Endothelial cell of umbilical vein (primary cell): Measurements from ENCODE around the gene ALLC. TPM values are rescaled to one million over a fixed set of nuclear protein-coding genes. Genes with fewer than 3 reads are reported as not detected.

Experiments used
- BruUV-seq: library from RNA; stranded (reverse); fragments of 400-500 nt; replicated peaks from 2 replicates; lab custom pipeline; 2021; lab: Mats Ljungman, UMichigan
- CTCF ChIA-PET: fragments of 300-600, 350-600 bp; sonication (Branson Sonifier 250); formaldehyde crosslinking; loops from one replicate; lab custom pipeline; 2021; ENCODE audit warnings: antibody characterized with exemption, inconsistent platforms; lab: Charles Lee
- POLR2A ChIA-PET: fragments of 300-600, 350-600 bp; sonication (Branson Sonifier 250); formaldehyde crosslinking; loops from one replicate; lab custom pipeline; 2021; ENCODE audit warnings: antibody characterized with exemption, inconsistent platforms; lab: Charles Lee
- DNase-seq: peaks from one replicate; pipeline ENCODE4 v3.0.0-alpha.2; 2011; ENCODE audit warnings: low read depth, low spot score
- FAIRE-seq: peaks from 2 replicates; lab custom pipeline; 2011; peaks lifted over from hg19 to GRCh38; lab: Jason Lieb, UNC
- H2AFZ ChIP-seq: 2 replicates; pipeline ENCODE4 v1.6.0; 2012; ENCODE audit warnings: low read depth, low read length, control low read depth, inconsistent platforms
- H3K27ac ChIP-seq: 2 replicates; pipeline ENCODE4 v1.5.1; 2011; ENCODE audit warnings: low read depth, mild to moderate bottlenecking, control low read depth, low read length, moderate library complexity; ENCODE audit not compliant: insufficient read depth
- H3K27me3 ChIP-seq, 2 experiments: 2 replicates each; pipeline versions ENCODE4 v1.6.0 to v1.6.1; 2011; ENCODE audit warnings: low read length in 2 of 2, mixed read lengths in 1 of 2; ENCODE audit not compliant: control insufficient read depth in 2 of 2, insufficient read depth in 2 of 2
- H3K36me3 ChIP-seq, 2 experiments: 2 replicates in 1 of 2; 3 replicates in 1 of 2; pipeline ENCODE4 v1.5.1; 2011; ENCODE audit warnings: low read length in 2 of 2, mild to moderate bottlenecking in 1 of 2, moderate library complexity in 1 of 2; ENCODE audit not compliant: control insufficient read depth in 2 of 2, insufficient read depth in 2 of 2; ENCODE audit errors: extremely low read depth in 1 of 2
- H3K4me1 ChIP-seq: 3 replicates; pipeline ENCODE4 v1.5.1; 2011; ENCODE audit warnings: mild to moderate bottlenecking, low read length; ENCODE audit not compliant: control insufficient read depth, insufficient read depth; ENCODE audit errors: extremely low read depth
- H3K4me2 ChIP-seq: 2 replicates; pipeline ENCODE4 v1.6.1; 2011; ENCODE audit warnings: low read length, control low read depth, mixed read lengths; ENCODE audit not compliant: insufficient read depth
- H3K4me3 ChIP-seq, 3 experiments: fragments of 200-600 bp in 1 of 3; sonication (generic), shearing (Covaris generic) in 1 of 3; replicated peaks in 1 of 3; 2 replicates each; pipeline ENCODE4 v1.5.1; 2011 to 2016; ENCODE audit warnings: control low read depth in 3 of 3, low read length in 3 of 3, mild to moderate bottlenecking in 2 of 3, inconsistent platforms in 1 of 3, low read depth in 1 of 3, moderate library complexity in 1 of 3; ENCODE audit not compliant: insufficient read depth in 1 of 3
- H3K79me2 ChIP-seq: 2 replicates; pipeline ENCODE4 v1.6.0; 2012; ENCODE audit warnings: low read length, inconsistent platforms; ENCODE audit not compliant: control insufficient read depth, insufficient read depth
- H3K9ac ChIP-seq: replicated peaks from 2 replicates; pipeline ENCODE3; 2011; ENCODE audit warnings: low read length, control low read depth; ENCODE audit not compliant: insufficient read depth; ENCODE audit errors: extremely low read depth
- H3K9me1 ChIP-seq: replicated peaks from 3 replicates; pipeline ENCODE4 v1.6.0; 2011; ENCODE audit warnings: mild to moderate bottlenecking, low read length; ENCODE audit not compliant: control insufficient read depth, insufficient read depth; ENCODE audit errors: extremely low read depth
- H3K9me3 ChIP-seq: replicated peaks from 2 replicates; pipeline ENCODE4 v1.5.1; 2012; ENCODE audit warnings: low read length, inconsistent platforms; ENCODE audit not compliant: control insufficient read depth, insufficient read depth
- H4K20me1 ChIP-seq: replicated peaks from 2 replicates; pipeline ENCODE3; 2011; ENCODE audit warnings: mild to moderate bottlenecking, low read length; ENCODE audit not compliant: control insufficient read depth, insufficient read depth; ENCODE audit errors: extremely low read depth
- EZH2 ChIP-seq: IDR thresholded peaks from 2 replicates; pipeline ENCODE4 v1.6.1; 2012; ENCODE audit warnings: borderline replicate concordance, low read depth, mild to moderate bottlenecking, moderate library complexity, low read length, inconsistent platforms; ENCODE audit not compliant: severe bottlenecking
- FOS ChIP-seq: IDR thresholded peaks from 2 replicates; pipeline ENCODE4 v1.6.1; 2011; ENCODE audit warnings: mild to moderate bottlenecking, low read length, moderate library complexity, borderline replicate concordance; ENCODE audit not compliant: insufficient read depth
- GATA2 ChIP-seq: IDR thresholded peaks from 2 replicates; pipeline ENCODE4 v1.7.0; 2011; ENCODE audit warnings: low read depth, mild to moderate bottlenecking, moderate library complexity, mixed read lengths, low read length; ENCODE audit not compliant: insufficient read length, insufficient read depth
- JUN ChIP-seq: IDR thresholded peaks from 2 replicates; pipeline ENCODE4 v1.6.1; 2011; ENCODE audit warnings: borderline replicate concordance, low read depth; ENCODE audit not compliant: insufficient read length, insufficient read depth
- MAX ChIP-seq: IDR thresholded peaks from 2 replicates; pipeline ENCODE4 v1.6.1; 2011; ENCODE audit not compliant: insufficient read depth, insufficient read length
- MYC ChIP-seq: IDR thresholded peaks from one replicate; pipeline ENCODE4 v1.6.1; 2011; ENCODE audit warnings: mild to moderate bottlenecking, low read depth, low read length
- POLR2A ChIP-seq: IDR thresholded peaks from 2 replicates; pipeline ENCODE4 v1.6.1; 2012; ENCODE audit warnings: low read depth, mild to moderate bottlenecking, control low read depth, low read length
- POLR2AphosphoS5 ChIP-seq: IDR thresholded peaks from 2 replicates; pipeline ENCODE4 v1.6.1; 2012; ENCODE audit warnings: low read depth, mild to moderate bottlenecking, control low read depth, low read length, moderate library complexity; ENCODE audit not compliant: insufficient read depth
- dilution Hi-C: fragments of 300-500 bp; cut with MboI; formaldehyde crosslinking; loops from one replicate; pipeline ENCODE4 v1.15.0; 2019; ENCODE audit warnings: low sequenced_read_pairs; ENCODE audit not compliant: extremely low pct_ligation_motif_present
- intact Hi-C: fragments of 100-400 bp; cut with micrococcal nuclease; formaldehyde crosslinking; loops from one replicate; pipeline ENCODE4 v1.10.0; 2022
- polyA plus RNA-seq, 4 experiments: library from polyadenylated mRNA; depleted of rRNA in 3 of 4; stranded (reverse) in 3 of 4; unstranded in 1 of 4; fragments of >200 nt; gene quantifications; 2 replicates each; pipeline versions ENCODE4 v1.2.1 to v1.2.3, GENCODE V29; 2011 to 2012; ENCODE audit warnings: missing spikeins in 1 of 4
- total RNA-seq: library from RNA; stranded (reverse); gene quantifications from 2 replicates; pipeline ENCODE4 v1.2.3, GENCODE V29; 2021
- TF ChIP-seq, protein P1 (sequence below), 2 donors: IDR thresholded peaks; 1 replicate in 1 of 2; 2 replicates in 1 of 2; pipeline ENCODE4 v1.5.1; 2011; ENCODE audit warnings: low read length in 2 of 2, mild to moderate bottlenecking in 2 of 2, moderate library complexity in 2 of 2, control low read depth in 1 of 2, inconsistent platforms in 1 of 2, low read depth in 1 of 2; ENCODE audit not compliant: insufficient read depth in 1 of 2; ENCODE audit errors: extremely low read depth in 1 of 2

ALLC gene
- total and polyA plus RNA-seq, 2 donors (not counting 3 experiments of a cell fraction or from before 2014, with no cell fraction given) = not detected

- DNase-seq (no peak), FAIRE-seq (no peak)
- no peak overlapping the region for H3K9ac ChIP-seq
- no peaks in the 10 kb centered on the region for H4K20me1 ChIP-seq
- no peak overlapping the region for H3K4me2 ChIP-seq
- H3K27me3 ChIP-seq = no peaks in the 10 kb centered on the region
- no peak overlapping the region for H2AFZ ChIP-seq
- no peak overlapping the region for H3K4me3 ChIP-seq
- no peaks in the 10 kb centered on the region for H3K4me1 ChIP-seq
- H3K9me1 ChIP-seq = no peaks in the 10 kb centered on the region
- ChIA-PET CTCF (no interaction called here), POLR2A (no interaction called here)
- no peaks in the 10 kb centered on the region for H3K79me2 ChIP-seq
- dilution Hi-C loops (no loop called here), intact Hi-C loops (no loop called here)
- no TSS peak for BruUV-seq
- no peak for TF ChIP-seq GATA2
- no peak for TF ChIP-seq MAX
- no peak for TF ChIP-seq FOS
- TF ChIP-seq, protein P1, sequence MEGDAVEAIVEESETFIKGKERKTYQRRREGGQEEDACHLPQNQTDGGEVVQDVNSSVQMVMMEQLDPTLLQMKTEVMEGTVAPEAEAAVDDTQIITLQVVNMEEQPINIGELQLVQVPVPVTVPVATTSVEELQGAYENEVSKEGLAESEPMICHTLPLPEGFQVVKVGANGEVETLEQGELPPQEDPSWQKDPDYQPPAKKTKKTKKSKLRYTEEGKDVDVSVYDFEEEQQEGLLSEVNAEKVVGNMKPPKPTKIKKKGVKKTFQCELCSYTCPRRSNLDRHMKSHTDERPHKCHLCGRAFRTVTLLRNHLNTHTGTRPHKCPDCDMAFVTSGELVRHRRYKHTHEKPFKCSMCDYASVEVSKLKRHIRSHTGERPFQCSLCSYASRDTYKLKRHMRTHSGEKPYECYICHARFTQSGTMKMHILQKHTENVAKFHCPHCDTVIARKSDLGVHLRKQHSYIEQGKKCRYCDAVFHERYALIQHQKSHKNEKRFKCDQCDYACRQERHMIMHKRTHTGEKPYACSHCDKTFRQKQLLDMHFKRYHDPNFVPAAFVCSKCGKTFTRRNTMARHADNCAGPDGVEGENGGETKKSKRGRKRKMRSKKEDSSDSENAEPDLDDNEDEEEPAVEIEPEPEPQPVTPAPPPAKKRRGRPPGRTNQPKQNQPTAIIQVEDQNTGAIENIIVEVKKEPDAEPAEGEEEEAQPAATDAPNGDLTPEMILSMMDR (IDR thresholded peaks at IDR 0.05; ENCODE audit: extremely low read depth in 1 of 2, insufficient read depth in 1 of 2, low read depth in 1 of 2, low read length in 2 of 2) = no peak
- H3K27ac ChIP-seq = no peak overlapping the region
- H3K9me3 ChIP-seq = no peaks in the 10 kb centered on the region
- no peaks in the 10 kb centered on the region for H3K36me3 ChIP-seq
These were observed 20.2 kb downstream of the ALLC start for GRCh38 chr2:3678212-3678611.

GRCh38 chr2:3679180-3679579, 21.2 kb downstream of the ALLC start:
- no peaks in the 10 kb centered on the region for H3K4me1 ChIP-seq
- H3K27me3 ChIP-seq = no peaks in the 10 kb centered on the region
- FAIRE-seq (no peak), DNase-seq (no peak)
- H3K9ac ChIP-seq = no peak overlapping the region
- H3K9me1 ChIP-seq = no peaks in the 10 kb centered on the region
- TF ChIP-seq FOS (no peak), EZH2 (no peak), GATA2 (no peak), POLR2AphosphoS5 (no peak), POLR2A (no peak), MAX (no peak), MYC (no peak), JUN (no peak)
- TF ChIP-seq, protein P1 (IDR thresholded peaks at IDR 0.05; ENCODE audit: extremely low read depth in 1 of 2, insufficient read depth in 1 of 2, low read depth in 1 of 2, low read length in 2 of 2) = no peak
- no peaks in the 10 kb centered on the region for H3K36me3 ChIP-seq
- dilution Hi-C loops (no loop called here), intact Hi-C loops (no loop called here)
- H3K4me2 ChIP-seq = no peak overlapping the region
- POLR2A ChIA-PET = no interaction called here
- H3K27ac ChIP-seq = no peak overlapping the region
- no peaks in the 10 kb centered on the region for H4K20me1 ChIP-seq
- no peaks in the 10 kb centered on the region for H3K9me3 ChIP-seq
- H3K79me2 ChIP-seq = no peaks in the 10 kb centered on the region
- CTCF ChIA-PET = no interaction called here
- BruUV-seq = no TSS peak
- no peak overlapping the region for H2AFZ ChIP-seq
- H3K4me3 ChIP-seq = no peak overlapping the region
